ENCODE measurements around the gene PUM2.
"Not testable (repeated sequence)": the region's sequence is repeated elsewhere in the genome, so short reads cannot be mapped to it uniquely, and the experiment has no call there.

PUM2 gene

GRCh38 chr2:20378341-20378740 lies 27.7 kb upstream of the PUM2 start:
- no peaks in the 10 kb centered on the region for H3K9me3 ChIP-seq (ENCODE audit: control insufficient read depth, low read length)
- no peak for TF ChIP-seq CTCF (IDR thresholded peaks at IDR 0.05)
- H3K4me1 ChIP-seq, result peaks cover 8% of the 10 kb centered on the region
- no peak overlapping the region for H3K27ac ChIP-seq
- no peaks in the 10 kb centered on the region for H3K36me3 ChIP-seq (ENCODE audit: control insufficient read depth, insufficient read depth, low read length)
- H3K4me2 ChIP-seq (ENCODE audit: low read length), result no peak overlapping the region
- H3K9ac ChIP-seq, result no peak overlapping the region
- H3K4me3 ChIP-seq (ENCODE audit: low read depth, low read length), result no peak overlapping the region
- H2AFZ ChIP-seq, result peak overlapping the region; percentile 97
- no peaks in the 10 kb centered on the region for H3K79me2 ChIP-seq
- no peaks in the 10 kb centered on the region for H3K27me3 ChIP-seq (ENCODE audit: control insufficient read depth, insufficient read depth, low read length)

GRCh38 chr2:20377741-20378140 lies 27.1 kb upstream of the PUM2 start:
- Histone ChIP-seq H3K36me3 (ENCODE audit: control insufficient read depth, insufficient read depth, low read length) (no peaks in the 10 kb centered on the region), H2AFZ (no peak overlapping the region), H3K79me2 (no peaks in the 10 kb centered on the region), H3K4me3 (ENCODE audit: low read depth, low read length) (no peak overlapping the region), H3K9ac (no peak overlapping the region), H3K27ac (no peak overlapping the region), H3K4me1 (peaks cover 8% of the 10 kb centered on the region), H3K27me3 (ENCODE audit: control insufficient read depth, insufficient read depth, low read length) (no peaks in the 10 kb centered on the region), H3K4me2 (ENCODE audit: low read length) (no peak overlapping the region), H3K9me3 (ENCODE audit: control insufficient read depth, low read length) (no peaks in the 10 kb centered on the region)
- no peak for TF ChIP-seq CTCF (IDR thresholded peaks at IDR 0.05)

GRCh38 chr2:20374982-20375381 lies 24.3 kb upstream of the PUM2 start:
- not testable (repeated sequence) for H3K79me2 ChIP-seq; H2AFZ ChIP-seq; H3K4me2 ChIP-seq (ENCODE audit: low read length); H3K9ac ChIP-seq; H3K4me3 ChIP-seq (ENCODE audit: low read depth, low read length); H3K27me3 ChIP-seq (ENCODE audit: control insufficient read depth, insufficient read depth, low read length); H3K27ac ChIP-seq; H3K9me3 ChIP-seq (ENCODE audit: control insufficient read depth, low read length); H3K4me1 ChIP-seq; H3K36me3 ChIP-seq (ENCODE audit: control insufficient read depth, insufficient read depth, low read length)

GRCh38 chr2:20372896-20373640 lies 22.4 kb upstream of the PUM2 start:
- Histone ChIP-seq H3K36me3 (ENCODE audit: control insufficient read depth, insufficient read depth, low read length) (no peaks in the 10 kb centered on the region), H3K27me3 (ENCODE audit: control insufficient read depth, insufficient read depth, low read length) (no peaks in the 10 kb centered on the region), H3K9ac (no peak overlapping the region), H3K4me3 (ENCODE audit: low read depth, low read length) (no peak overlapping the region), H3K4me1 (no peaks in the 10 kb centered on the region), H2AFZ (no peak overlapping the region), H3K4me2 (ENCODE audit: low read length) (no peak overlapping the region), H3K9me3 (ENCODE audit: control insufficient read depth, low read length) (no peaks in the 10 kb centered on the region), H3K79me2 (no peaks in the 10 kb centered on the region), H3K27ac (no peak overlapping the region)
- TF ChIP-seq CTCF (IDR thresholded peaks at IDR 0.05), result no peak

- no peaks in the 10 kb centered on the region for H3K79me2 ChIP-seq
- no peaks in the 10 kb centered on the region for H3K9me3 ChIP-seq (ENCODE audit: control insufficient read depth, low read length)
- no peak for TF ChIP-seq CTCF (IDR thresholded peaks at IDR 0.05)
- H3K9ac ChIP-seq, result no peak overlapping the region
- H3K4me3 ChIP-seq (ENCODE audit: low read depth, low read length), result no peak overlapping the region
- no peak overlapping the region for H2AFZ ChIP-seq
- H3K4me2 ChIP-seq (ENCODE audit: low read length), result no peak overlapping the region
- no peaks in the 10 kb centered on the region for H3K4me1 ChIP-seq
- H3K36me3 ChIP-seq (ENCODE audit: control insufficient read depth, insufficient read depth, low read length), result no peaks in the 10 kb centered on the region
- no peaks in the 10 kb centered on the region for H3K27me3 ChIP-seq (ENCODE audit: control insufficient read depth, insufficient read depth, low read length)
- H3K27ac ChIP-seq, result no peak overlapping the region
Measured at GRCh38 chr2:20371323-20372025, 20.8 kb upstream of the PUM2 start.
